Peyer's patch (tissue), 4 donors: Measurements from ENCODE around the gene SLC25A21. TPM values are rescaled to one million over a fixed set of nuclear protein-coding genes. Genes with fewer than 3 reads are reported as not detected.
"Not testable (repeated sequence)": the region's sequence is repeated elsewhere in the genome, so short reads cannot be mapped to it uniquely, and the experiment has no call there.

Source experiments
- DNase-seq, 3 donors: peaks; one replicate each; pipeline ENCODE4 v3.0.0-alpha.2; 2017 to 2019
- H3K27ac ChIP-seq, 4 donors: fragments of 200-600 bp; sonication (generic); one replicate each; pipeline ENCODE4 v1.5.1; 2016 to 2019
- H3K27me3 ChIP-seq, 2 donors: fragments of 200-600 bp; sonication (generic); one replicate each; pipeline ENCODE4 v1.5.1; 2019
- H3K36me3 ChIP-seq, 3 donors: fragments of 200-600 bp; sonication (generic); one replicate each; pipeline ENCODE4 v1.5.1; 2016 to 2019
- H3K4me1 ChIP-seq, 4 donors: fragments of 200-600 bp; sonication (generic); one replicate each; pipeline ENCODE4 v1.5.1; 2016 to 2019
- H3K4me3 ChIP-seq, 4 donors: fragments of 200-600 bp; sonication (generic); 1 replicate in 3 of 4; 2 replicates in 1 of 4; pipeline ENCODE4 v1.5.1; 2016 to 2019; ENCODE audit warnings: mild to moderate bottlenecking in 1 of 4
- H3K9me3 ChIP-seq, 4 donors: fragments of 200-600 bp; sonication (generic); one replicate each; pipeline ENCODE4 v1.5.1; 2016 to 2019; ENCODE audit warnings: mild to moderate bottlenecking in 1 of 4
- POLR2A ChIP-seq, 2 donors: fragments of 450-650 bp; IDR thresholded peaks; one replicate each; pipeline ENCODE4 v1.5.1; 2017; ENCODE audit warnings: antibody characterized with exemption in 2 of 2, mild to moderate bottlenecking in 2 of 2, moderate library complexity in 2 of 2
- total RNA-seq, 4 donors: library from RNA; depleted of rRNA; stranded (reverse); fragments of >200 nt; gene quantifications; one replicate each; pipeline ENCODE4 v1.1.0, GENCODE V29; 2016
- TF ChIP-seq, protein P1 (sequence below), 6 experiments: fragments of 450-650 bp in 4 of 6; fragments of 200-600 bp in 2 of 6; sonication (generic) in 1 of 6; IDR thresholded peaks; one replicate each; pipeline ENCODE4 v1.5.1; 2017 to 2019; ENCODE audit warnings: antibody characterized with exemption in 6 of 6, mild to moderate bottlenecking in 3 of 6, moderate library complexity in 1 of 6

The SLC25A21 gene
- total RNA-seq, 4 donors from 2014 or later, result 0.70 to 1.6 TPM; not detected in 2

GRCh38 chr14:37150414-37150813 is 22.0 kb downstream of the SLC25A21 start:
- TF ChIP-seq, protein P1, sequence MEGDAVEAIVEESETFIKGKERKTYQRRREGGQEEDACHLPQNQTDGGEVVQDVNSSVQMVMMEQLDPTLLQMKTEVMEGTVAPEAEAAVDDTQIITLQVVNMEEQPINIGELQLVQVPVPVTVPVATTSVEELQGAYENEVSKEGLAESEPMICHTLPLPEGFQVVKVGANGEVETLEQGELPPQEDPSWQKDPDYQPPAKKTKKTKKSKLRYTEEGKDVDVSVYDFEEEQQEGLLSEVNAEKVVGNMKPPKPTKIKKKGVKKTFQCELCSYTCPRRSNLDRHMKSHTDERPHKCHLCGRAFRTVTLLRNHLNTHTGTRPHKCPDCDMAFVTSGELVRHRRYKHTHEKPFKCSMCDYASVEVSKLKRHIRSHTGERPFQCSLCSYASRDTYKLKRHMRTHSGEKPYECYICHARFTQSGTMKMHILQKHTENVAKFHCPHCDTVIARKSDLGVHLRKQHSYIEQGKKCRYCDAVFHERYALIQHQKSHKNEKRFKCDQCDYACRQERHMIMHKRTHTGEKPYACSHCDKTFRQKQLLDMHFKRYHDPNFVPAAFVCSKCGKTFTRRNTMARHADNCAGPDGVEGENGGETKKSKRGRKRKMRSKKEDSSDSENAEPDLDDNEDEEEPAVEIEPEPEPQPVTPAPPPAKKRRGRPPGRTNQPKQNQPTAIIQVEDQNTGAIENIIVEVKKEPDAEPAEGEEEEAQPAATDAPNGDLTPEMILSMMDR (IDR thresholded peaks at IDR 0.05), result peak in 4 of 6 experiments; percentile 50 to 51 (median 50)
- TF ChIP-seq POLR2A (IDR thresholded peaks at IDR 0.05), result no peak
- Histone ChIP-seq H3K4me1 (no peaks in the 10 kb centered on the region), H3K4me3 (no peak overlapping the region), H3K27ac (no peak overlapping the region), H3K36me3 (no peaks in the 10 kb centered on the region), H3K27me3 (no peaks in the 10 kb centered on the region), H3K9me3 (no peaks in the 10 kb centered on the region)
- DNase-seq, result no peak

DNA sequence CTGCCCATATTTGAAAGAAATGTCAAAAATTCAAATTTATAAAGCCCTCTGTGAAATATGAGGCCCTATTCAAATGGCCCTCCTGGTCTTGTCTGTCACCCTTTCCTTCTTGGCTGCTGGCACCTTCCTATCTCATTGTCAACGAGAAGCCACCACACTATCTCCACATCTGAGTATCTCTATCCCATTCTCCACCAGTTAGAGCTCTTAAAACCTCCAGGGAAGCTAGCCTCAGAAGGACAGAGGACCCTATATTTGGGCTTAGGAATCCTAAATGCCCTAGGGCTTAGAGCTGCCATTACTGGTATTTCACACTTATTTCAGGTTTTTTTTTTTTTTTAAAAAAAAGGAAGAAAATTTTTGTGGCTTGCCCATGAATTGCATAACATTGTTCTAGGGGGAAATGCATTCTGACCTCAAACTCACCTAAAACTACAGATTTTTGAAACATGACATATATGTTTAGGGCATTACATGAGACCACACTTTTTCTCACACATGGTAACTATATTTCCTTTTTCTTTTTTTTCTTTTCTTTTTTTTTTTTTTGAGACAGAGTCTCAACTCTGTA is 25.0 kb downstream of the SLC25A21 start:
- no peak for DNase-seq
- H3K36me3 ChIP-seq, result no peaks in the 10 kb centered on the region
- no peaks in the 10 kb centered on the region for H3K9me3 ChIP-seq
- H3K4me3 ChIP-seq, result no peak overlapping the region
- no peaks in the 10 kb centered on the region for H3K4me1 ChIP-seq
- TF ChIP-seq, protein P1 (IDR thresholded peaks at IDR 0.05), result no peak
- no peak for TF ChIP-seq POLR2A (IDR thresholded peaks at IDR 0.05)
- H3K27ac ChIP-seq, result no peak overlapping the region
- no peaks in the 10 kb centered on the region for H3K27me3 ChIP-seq

DNA sequence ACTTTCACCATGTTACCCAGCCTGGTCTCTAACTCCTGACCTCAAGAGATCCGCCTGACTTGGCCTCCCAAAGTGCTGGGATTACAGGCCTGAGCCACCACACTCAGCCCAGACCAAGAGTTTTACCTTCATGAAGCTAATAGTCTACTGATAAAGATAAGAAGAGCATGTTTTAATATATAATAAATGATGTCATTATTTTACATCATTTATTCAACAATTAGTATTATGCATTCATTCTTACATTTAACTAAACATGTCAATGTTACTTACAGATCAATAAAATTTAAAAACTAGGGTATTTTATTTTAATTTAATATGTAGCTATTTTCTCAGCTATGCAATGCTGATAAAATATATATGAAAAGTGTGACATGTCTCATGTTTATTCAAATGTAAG is 26.0 kb downstream of the SLC25A21 start:
- not testable (repeated sequence) for H3K9me3 ChIP-seq, H3K36me3 ChIP-seq

GRCh38 chr14:37145395-37145794 is 27.0 kb downstream of the SLC25A21 start:
- TF ChIP-seq, protein P1 (IDR thresholded peaks at IDR 0.05), result no peak
- no peak for TF ChIP-seq POLR2A (IDR thresholded peaks at IDR 0.05)
- Histone ChIP-seq H3K4me1 (no peaks in the 10 kb centered on the region), H3K4me3 (no peak overlapping the region), H3K27me3 (no peaks in the 10 kb centered on the region), H3K27ac (no peak overlapping the region), H3K9me3 (no peaks in the 10 kb centered on the region), H3K36me3 (no peaks in the 10 kb centered on the region)
- DNase-seq, result no peak

More for the DNA sequence above, 26.0 kb downstream of the SLC25A21 start:
- not testable (repeated sequence) for H3K27me3 ChIP-seq, H3K4me1 ChIP-seq, H3K4me3 ChIP-seq, H3K27ac ChIP-seq, DNase-seq

- no peak for TF ChIP-seq POLR2A (IDR thresholded peaks at IDR 0.05)
- no peaks in the 10 kb centered on the region for H3K4me1 ChIP-seq
- no peaks in the 10 kb centered on the region for H3K27me3 ChIP-seq
- H3K9me3 ChIP-seq, result no peaks in the 10 kb centered on the region
- no peaks in the 10 kb centered on the region for H3K36me3 ChIP-seq
- DNase-seq, result no peak
- no peak overlapping the region for H3K27ac ChIP-seq
- no peak overlapping the region for H3K4me3 ChIP-seq
Observed at GRCh38 chr14:37144729-37145363, 27.6 kb downstream of the SLC25A21 start.

DNA sequence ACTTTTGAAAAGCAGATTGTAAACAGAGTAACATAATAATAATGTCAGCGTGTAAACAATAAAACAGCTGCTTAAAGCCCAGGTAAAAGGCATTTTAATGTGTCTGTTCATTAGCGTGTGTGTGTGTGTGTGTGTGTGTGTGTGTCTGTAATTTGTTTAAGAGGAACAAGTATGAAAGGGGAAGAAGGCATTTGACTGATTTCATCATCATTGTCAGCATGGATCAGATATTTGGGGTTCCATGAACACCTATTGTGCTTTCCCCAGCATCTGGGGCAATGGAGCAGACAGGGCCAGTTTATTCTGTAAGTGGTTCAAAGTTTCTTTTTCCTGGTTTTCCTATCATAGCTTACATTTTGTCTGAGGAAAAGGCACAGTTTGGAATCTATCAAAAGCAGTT is 28.9 kb downstream of the SLC25A21 start:
- Histone ChIP-seq H3K27me3 (no peaks in the 10 kb centered on the region), H3K4me1 (no peaks in the 10 kb centered on the region), H3K27ac (no peak overlapping the region), H3K4me3 (no peak overlapping the region), H3K36me3 (no peaks in the 10 kb centered on the region), H3K9me3 (no peaks in the 10 kb centered on the region)
- DNase-seq, result no peak
- TF ChIP-seq, protein P1 (IDR thresholded peaks at IDR 0.05), result no peak
- no peak for TF ChIP-seq POLR2A (IDR thresholded peaks at IDR 0.05)
